ENCODE data around the gene SORCS2. TPM values are rescaled to one million over a fixed set of nuclear protein-coding genes. Genes with fewer than 3 reads are reported as not detected.

Gene SORCS2
- total RNA-seq, 4 donors from 2014 or later = 2.0 to 7.4 (median 3.6) TPM

- Histone ChIP-seq H3K27ac (no peak overlapping the region), H3K4me3 (no peak overlapping the region), H3K4me1 (no peaks in the 10 kb centered on the region), H3K36me3 (peaks cover 0 to 32% of the 10 kb centered on the region in 2 donors), H3K27me3 (no peaks in the 10 kb centered on the region), H3K9me3 (peaks cover 0 to 8% (median 0%) of the 10 kb centered on the region in 3 donors)
- no peak for ATAC-seq
- WGBS, 2 donors (ENCODE audit: low coverage in 1 of 2) = 76 to 100% methylated on average over 6 of the region's 26 CpGs
- no peak for TF ChIP-seq CTCF (IDR thresholded peaks at IDR 0.05)
- TF ChIP-seq POLR2A (IDR thresholded peaks at IDR 0.05) = no peak
- no peak for TF ChIP-seq EP300 (IDR thresholded peaks at IDR 0.05)
- TF ChIP-seq POLR2AphosphoS5 (IDR thresholded peaks at IDR 0.05) = no peak
Observed at GRCh38 chr4:7733801-7734650, 541.7 kb downstream of the SORCS2 start.

DNA sequence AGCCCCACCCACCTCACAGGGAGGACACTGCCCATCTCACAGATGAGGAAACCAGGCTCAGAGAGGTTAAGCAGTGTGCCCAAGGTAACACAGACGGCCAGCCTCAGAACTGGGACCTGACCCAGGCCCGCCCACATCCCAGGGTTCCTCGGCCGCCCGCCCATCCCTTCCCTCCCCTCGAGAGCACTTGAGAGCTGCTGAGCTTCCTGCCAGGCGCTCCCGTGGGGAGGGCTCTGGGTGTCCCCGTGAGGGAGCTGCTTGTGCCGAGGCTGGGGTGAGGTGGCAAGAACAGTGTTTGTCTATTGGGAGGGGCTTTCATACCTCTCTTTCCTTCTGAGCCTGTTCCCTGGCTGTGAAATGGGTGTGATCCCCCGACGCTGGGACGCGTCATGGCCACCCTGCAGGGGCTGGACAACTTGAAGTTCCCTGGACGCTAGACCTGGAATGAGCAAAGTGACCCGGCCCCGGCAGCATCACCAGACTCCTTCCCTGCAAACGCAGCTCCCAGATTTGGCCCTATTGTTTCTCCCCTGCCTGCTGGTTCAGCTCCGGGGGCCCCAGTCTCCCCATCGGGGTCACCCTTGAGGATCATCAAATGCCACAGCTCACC lies 542.4 kb downstream of the SORCS2 start:
- 71 to 80% methylated on average over 1 to 4 of the region's 20 CpGs for WGBS, 2 donors (ENCODE audit: low coverage in 1 of 2)
- no peak for ATAC-seq
- peaks cover 0 to 37% of the 10 kb centered on the region in 2 donors for H3K36me3 ChIP-seq
- H3K27me3 ChIP-seq = no peaks in the 10 kb centered on the region
- no peaks in the 10 kb centered on the region for H3K4me1 ChIP-seq
- H3K4me3 ChIP-seq = no peak overlapping the region
- peaks cover 0 to 8% (median 0%) of the 10 kb centered on the region in 3 donors for H3K9me3 ChIP-seq
- TF ChIP-seq EP300 (IDR thresholded peaks at IDR 0.05) (no peak), POLR2AphosphoS5 (IDR thresholded peaks at IDR 0.05) (no peak), POLR2A (IDR thresholded peaks at IDR 0.05) (no peak), CTCF (IDR thresholded peaks at IDR 0.05) (no peak)
- H3K27ac ChIP-seq = no peak overlapping the region

GRCh38 chr4:7735395-7735794 lies 543.1 kb downstream of the SORCS2 start:
- Histone ChIP-seq H3K4me3 (no peak overlapping the region), H3K9me3 (peaks cover 0 to 8% (median 0%) of the 10 kb centered on the region in 3 donors), H3K4me1 (no peaks in the 10 kb centered on the region), H3K36me3 (peaks cover 0 to 39% of the 10 kb centered on the region in 2 donors), H3K27me3 (no peaks in the 10 kb centered on the region), H3K27ac (no peak overlapping the region)
- 80 to 100% methylated on average over 2 of the region's 5 CpGs for WGBS, 2 donors (ENCODE audit: low coverage in 1 of 2)
- no peak for ATAC-seq
- no peak for TF ChIP-seq POLR2AphosphoS5 (IDR thresholded peaks at IDR 0.05)
- TF ChIP-seq EP300 (IDR thresholded peaks at IDR 0.05) = no peak
- no peak for TF ChIP-seq POLR2A (IDR thresholded peaks at IDR 0.05)
- TF ChIP-seq CTCF (IDR thresholded peaks at IDR 0.05) = no peak

DNA sequence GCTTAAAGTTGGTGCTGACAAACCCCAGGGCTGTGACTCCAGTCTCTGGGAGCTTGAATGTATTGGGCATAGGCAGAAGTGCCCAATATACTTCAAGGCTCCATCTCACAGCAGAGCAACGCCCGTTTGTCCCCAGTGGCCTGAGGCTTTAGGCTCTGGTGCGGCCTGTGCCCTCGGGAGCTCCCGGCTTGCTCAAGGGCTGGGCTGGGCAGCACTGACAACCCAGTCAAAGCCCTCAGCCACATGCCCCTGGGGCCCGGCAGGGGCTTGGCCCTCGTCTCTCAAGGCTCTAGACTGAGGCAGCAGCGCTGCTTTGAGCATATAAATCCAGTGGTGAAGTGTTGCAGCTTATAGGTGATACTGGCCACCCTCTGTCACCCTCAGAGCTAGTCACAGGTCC lies 543.6 kb downstream of the SORCS2 start:
- no peaks in the 10 kb centered on the region for H3K27me3 ChIP-seq
- no peaks in the 10 kb centered on the region for H3K4me1 ChIP-seq
- peaks cover 0 to 44% of the 10 kb centered on the region in 2 donors for H3K36me3 ChIP-seq
- TF ChIP-seq EP300 (IDR thresholded peaks at IDR 0.05) (no peak), POLR2AphosphoS5 (IDR thresholded peaks at IDR 0.05) (no peak), POLR2A (IDR thresholded peaks at IDR 0.05) (no peak), CTCF (IDR thresholded peaks at IDR 0.05) (no peak)
- H3K9me3 ChIP-seq = peaks cover 0 to 8% (median 0%) of the 10 kb centered on the region in 3 donors
- no CpG with 5 or more reads among the region's 8 CpGs for WGBS, 2 donors (ENCODE audit: low coverage in 1 of 2)
- H3K4me3 ChIP-seq = no peak overlapping the region
- no peak for ATAC-seq
- H3K27ac ChIP-seq = no peak overlapping the region
